ENCODE data around the gene NIN. TPM values are rescaled to one million over a fixed set of nuclear protein-coding genes. Genes with fewer than 3 reads are reported as not detected.

NIN gene
- total RNA-seq, 1 donor from 2014 or later: 45.4 TPM

DNA sequence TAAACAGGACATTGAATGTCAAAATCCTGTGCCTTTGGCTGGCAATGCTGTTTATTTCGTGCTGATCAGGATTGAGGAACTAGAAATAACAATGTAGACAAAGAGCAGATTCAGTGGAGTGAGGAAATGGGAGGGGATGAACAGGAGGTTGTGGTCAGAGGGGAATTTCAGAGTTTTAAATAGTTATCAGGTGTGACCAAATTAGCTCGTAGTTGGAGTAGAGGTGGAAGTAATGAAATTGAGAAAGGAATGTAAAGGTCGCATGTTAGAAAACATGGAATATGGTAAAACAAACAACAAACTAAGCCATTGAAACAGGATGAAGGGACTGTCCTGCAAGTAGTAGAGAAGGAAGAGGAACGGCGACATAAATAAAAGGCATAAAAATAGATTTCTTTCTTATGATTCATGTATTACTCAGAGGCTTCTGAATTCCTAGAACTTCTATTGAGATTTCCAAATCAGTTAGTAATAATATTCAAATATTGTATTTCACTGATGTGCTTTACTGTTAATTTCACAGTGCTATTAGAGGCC lies 153.4 kb downstream of the NIN start:
- peak overlapping the region; percentile 84 for H3K4me2 ChIP-seq (ENCODE audit: low read length)
- Mint-ChIP-seq H3K36me3 (ENCODE audit: low read depth, unreplicated experiment) (no peaks in the 10 kb centered on the region), H3K4me1 (ENCODE audit: low read depth, unreplicated experiment) (peaks cover 29% of the 10 kb centered on the region), H3K27ac (ENCODE audit: unreplicated experiment) (peak overlapping the region; percentile 6), H3K4me3 (ENCODE audit: unreplicated experiment) (no peak overlapping the region), H3K9me3 (ENCODE audit: unreplicated experiment) (peaks cover 4% of the 10 kb centered on the region), H3K27me3 (ENCODE audit: low read depth, unreplicated experiment) (no peaks in the 10 kb centered on the region)
- H2AFZ ChIP-seq (ENCODE audit: low read depth, low read length): peak overlapping the region; percentile 38
- no peaks in the 10 kb centered on the region for H3K9me3 ChIP-seq (ENCODE audit: insufficient read depth, low read depth, low read length)
- peak overlapping the region; percentile 41 for H3K4me3 ChIP-seq (ENCODE audit: insufficient read depth, low read depth, low read length)
- peak overlapping the region; percentile 45 for H3K9ac ChIP-seq (ENCODE audit: low read length)
- peak overlapping the region; percentile 72 for H3K27ac ChIP-seq (ENCODE audit: low read depth, low read length)
- H3K27me3 ChIP-seq (ENCODE audit: insufficient read depth, low read length): no peaks in the 10 kb centered on the region
- H3K79me2 ChIP-seq (ENCODE audit: insufficient read depth, low read length): no peaks in the 10 kb centered on the region
- H3K36me3 ChIP-seq (ENCODE audit: insufficient read depth, low read length): no peaks in the 10 kb centered on the region
- peaks cover 24% of the 10 kb centered on the region for H3K4me1 ChIP-seq (ENCODE audit: insufficient read depth, low read length)
- TF ChIP-seq, protein P1, sequence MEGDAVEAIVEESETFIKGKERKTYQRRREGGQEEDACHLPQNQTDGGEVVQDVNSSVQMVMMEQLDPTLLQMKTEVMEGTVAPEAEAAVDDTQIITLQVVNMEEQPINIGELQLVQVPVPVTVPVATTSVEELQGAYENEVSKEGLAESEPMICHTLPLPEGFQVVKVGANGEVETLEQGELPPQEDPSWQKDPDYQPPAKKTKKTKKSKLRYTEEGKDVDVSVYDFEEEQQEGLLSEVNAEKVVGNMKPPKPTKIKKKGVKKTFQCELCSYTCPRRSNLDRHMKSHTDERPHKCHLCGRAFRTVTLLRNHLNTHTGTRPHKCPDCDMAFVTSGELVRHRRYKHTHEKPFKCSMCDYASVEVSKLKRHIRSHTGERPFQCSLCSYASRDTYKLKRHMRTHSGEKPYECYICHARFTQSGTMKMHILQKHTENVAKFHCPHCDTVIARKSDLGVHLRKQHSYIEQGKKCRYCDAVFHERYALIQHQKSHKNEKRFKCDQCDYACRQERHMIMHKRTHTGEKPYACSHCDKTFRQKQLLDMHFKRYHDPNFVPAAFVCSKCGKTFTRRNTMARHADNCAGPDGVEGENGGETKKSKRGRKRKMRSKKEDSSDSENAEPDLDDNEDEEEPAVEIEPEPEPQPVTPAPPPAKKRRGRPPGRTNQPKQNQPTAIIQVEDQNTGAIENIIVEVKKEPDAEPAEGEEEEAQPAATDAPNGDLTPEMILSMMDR (IDR thresholded peaks at IDR 0.05; ENCODE audit: insufficient read depth, low read depth, low read length): no peak
- TF ChIP-seq EZH2 (IDR thresholded peaks at IDR 0.05; ENCODE audit: insufficient read depth, low read length): no peak
- no peaks in the 10 kb centered on the region for H4K20me1 ChIP-seq (ENCODE audit: insufficient read depth, low read length)
- DNase-seq (ENCODE audit: low read depth) (peak; percentile 72), FAIRE-seq (peak; percentile 81)

DNA sequence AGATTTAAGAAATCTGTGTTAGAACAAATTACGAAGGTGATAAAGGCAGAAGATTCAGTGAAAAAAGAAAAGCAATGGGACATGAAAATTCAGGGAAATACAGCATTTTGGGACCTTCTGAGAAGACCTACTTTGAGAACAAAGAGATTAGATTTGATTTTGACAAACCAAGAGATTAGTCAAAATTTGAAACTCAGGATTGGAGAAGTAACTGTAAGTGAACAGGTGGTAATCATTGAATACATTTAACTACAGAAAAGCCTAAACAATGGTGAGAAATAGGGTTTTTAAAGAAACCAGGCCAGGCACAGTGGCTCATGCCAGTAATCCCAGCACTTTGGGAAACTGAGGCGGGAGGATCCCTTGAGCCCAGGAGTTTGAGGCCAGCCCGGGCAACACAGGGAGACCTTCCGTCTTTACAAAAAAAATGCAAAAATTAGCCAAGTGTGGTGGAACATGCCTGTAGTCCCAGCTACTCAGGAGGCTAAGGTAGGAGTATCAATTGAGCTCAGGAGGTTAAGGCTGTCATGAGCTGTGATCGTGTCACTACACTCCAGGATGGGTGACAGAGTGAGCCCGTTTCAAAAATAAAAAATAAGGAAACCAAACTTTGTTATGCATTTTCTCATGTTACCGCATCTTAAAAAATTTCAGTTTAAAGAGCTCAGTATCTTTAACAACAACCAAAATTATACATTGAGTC lies 154.0 kb downstream of the NIN start:
- TF ChIP-seq EZH2 (IDR thresholded peaks at IDR 0.05; ENCODE audit: insufficient read depth, low read length): no peak
- TF ChIP-seq, protein P1 (IDR thresholded peaks at IDR 0.05; ENCODE audit: insufficient read depth, low read depth, low read length): no peak

DNA sequence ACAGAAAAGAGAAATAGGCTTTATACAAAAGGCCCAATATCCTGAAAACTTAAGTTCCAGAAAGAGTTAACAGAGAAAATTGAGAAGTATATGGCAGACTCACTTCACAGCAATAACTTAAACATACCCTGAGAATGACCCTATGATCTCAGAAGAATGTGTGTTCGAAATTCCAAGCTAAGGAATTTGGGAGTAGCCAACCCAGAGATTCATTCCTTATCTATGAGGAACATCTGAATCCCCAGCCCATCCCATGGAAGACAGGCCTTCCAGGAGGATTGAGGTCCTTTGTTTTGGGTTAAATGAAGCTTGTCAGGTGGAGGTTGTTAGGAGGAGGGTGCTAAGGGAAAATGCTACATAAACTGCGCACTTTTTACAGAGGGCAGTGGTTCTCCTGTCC lies 155.4 kb downstream of the NIN start:
- DNase-seq (ENCODE audit: low read depth): peak; percentile 29
- Mint-ChIP-seq H3K9me3 (ENCODE audit: unreplicated experiment) (peaks cover under 1% of the 10 kb centered on the region), H3K36me3 (ENCODE audit: low read depth, unreplicated experiment) (no peaks in the 10 kb centered on the region), H3K4me1 (ENCODE audit: low read depth, unreplicated experiment) (peaks cover 29% of the 10 kb centered on the region), H3K27me3 (ENCODE audit: low read depth, unreplicated experiment) (no peaks in the 10 kb centered on the region), H3K27ac (ENCODE audit: unreplicated experiment) (peak overlapping the region; percentile 83), H3K4me3 (ENCODE audit: unreplicated experiment) (no peak overlapping the region)
- TF ChIP-seq, protein P1 (IDR thresholded peaks at IDR 0.05; ENCODE audit: insufficient read depth, low read depth, low read length): no peak
- no peaks in the 10 kb centered on the region for H3K27me3 ChIP-seq (ENCODE audit: insufficient read depth, low read length)
- no peak overlapping the region for H3K9ac ChIP-seq (ENCODE audit: low read length)
- no peaks in the 10 kb centered on the region for H3K79me2 ChIP-seq (ENCODE audit: insufficient read depth, low read length)
- H3K27ac ChIP-seq (ENCODE audit: low read depth, low read length): peak overlapping the region; percentile 4
- H3K4me3 ChIP-seq (ENCODE audit: insufficient read depth, low read depth, low read length): no peak overlapping the region
- no peaks in the 10 kb centered on the region for H4K20me1 ChIP-seq (ENCODE audit: insufficient read depth, low read length)
- no peak overlapping the region for H2AFZ ChIP-seq (ENCODE audit: low read depth, low read length)
- peak overlapping the region; percentile 58 for H3K4me2 ChIP-seq (ENCODE audit: low read length)
- H3K36me3 ChIP-seq (ENCODE audit: insufficient read depth, low read length): no peaks in the 10 kb centered on the region
- H3K9me3 ChIP-seq (ENCODE audit: insufficient read depth, low read depth, low read length): no peaks in the 10 kb centered on the region
- FAIRE-seq: peak; percentile 75
- H3K4me1 ChIP-seq (ENCODE audit: insufficient read depth, low read length): peaks cover 24% of the 10 kb centered on the region

More for the DNA sequence above, 154.0 kb downstream of the NIN start:
- Histone ChIP-seq H3K79me2 (ENCODE audit: insufficient read depth, low read length) (no peaks in the 10 kb centered on the region), H3K9me3 (ENCODE audit: insufficient read depth, low read depth, low read length) (no peaks in the 10 kb centered on the region), H2AFZ (ENCODE audit: low read depth, low read length) (peak overlapping the region; percentile 38), H4K20me1 (ENCODE audit: insufficient read depth, low read length) (no peaks in the 10 kb centered on the region), H3K36me3 (ENCODE audit: insufficient read depth, low read length) (no peaks in the 10 kb centered on the region), H3K9ac (ENCODE audit: low read length) (peak overlapping the region; percentile 45), H3K27me3 (ENCODE audit: insufficient read depth, low read length) (no peaks in the 10 kb centered on the region), H3K4me2 (ENCODE audit: low read length) (peak overlapping the region; percentile 84), H3K4me1 (ENCODE audit: insufficient read depth, low read length) (peaks cover 24% of the 10 kb centered on the region), H3K4me3 (ENCODE audit: insufficient read depth, low read depth, low read length) (peak overlapping the region; percentile 41), H3K27ac (ENCODE audit: low read depth, low read length) (peak overlapping the region; percentile 72)
- Mint-ChIP-seq H3K27me3 (ENCODE audit: low read depth, unreplicated experiment) (no peaks in the 10 kb centered on the region), H3K9me3 (ENCODE audit: unreplicated experiment) (peaks cover 4% of the 10 kb centered on the region), H3K27ac (ENCODE audit: unreplicated experiment) (peak overlapping the region; percentile 8), H3K4me1 (ENCODE audit: low read depth, unreplicated experiment) (peaks cover 29% of the 10 kb centered on the region), H3K4me3 (ENCODE audit: unreplicated experiment) (peak overlapping the region; percentile 6), H3K36me3 (ENCODE audit: low read depth, unreplicated experiment) (no peaks in the 10 kb centered on the region)
- DNase-seq (ENCODE audit: low read depth): no peak
- peak; percentile 50 for FAIRE-seq

Data from astrocyte (in vitro differentiated cells and primary cell).